HG02885 (cell line): Measurements from ENCODE around the gene MMP15.

Experiments
- ATAC-seq: cut with Tn5 transposase; IDR thresholded peaks from one replicate; pipeline ENCODE4 v1.9.1; 2021; ENCODE audit warnings: mild to moderate bottlenecking; ENCODE audit not compliant: unreplicated experiment, poor library complexity

Gene MMP15

DNA sequence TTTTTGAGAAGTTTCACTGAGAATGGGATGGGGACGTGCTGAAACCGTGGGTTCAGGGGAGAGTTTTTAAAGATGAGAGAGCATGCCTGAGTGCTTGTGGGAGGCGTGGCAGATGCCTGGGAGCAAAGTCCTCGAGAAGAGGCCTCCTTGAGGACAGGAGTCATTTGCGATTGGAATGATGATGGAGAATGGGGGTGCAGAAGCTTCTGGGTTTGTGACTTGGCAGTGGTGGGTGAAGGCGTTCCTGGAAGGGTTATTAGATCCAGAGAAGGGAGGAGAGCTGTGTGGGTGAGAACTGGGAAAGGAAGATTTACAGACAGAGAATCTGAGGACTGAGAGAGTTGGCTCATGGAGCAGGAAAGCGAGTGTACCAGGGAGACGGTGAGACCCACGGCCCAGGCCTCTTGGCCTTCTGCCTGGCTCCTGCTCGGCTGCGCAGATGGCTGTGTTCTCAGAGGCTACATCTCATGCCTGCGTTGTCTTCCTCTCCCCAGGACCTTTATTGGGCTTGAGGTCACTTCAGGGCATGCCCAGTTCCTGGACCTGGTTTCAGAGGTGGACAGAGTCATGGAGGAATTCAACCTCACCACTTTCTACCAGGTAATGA lies 8.6 kb upstream of the MMP15 start:
- no peak for ATAC-seq

- no peak for ATAC-seq
Measured at GRCh38 chr16:58018803-58019202, 6.8 kb upstream of the MMP15 start.

- ATAC-seq: no peak
Measured at GRCh38 chr16:58019866-58020538, 5.6 kb upstream of the MMP15 start.

- no peak for ATAC-seq
Measured at GRCh38 chr16:58020628-58021521, 4.7 kb upstream of the MMP15 start.

DNA sequence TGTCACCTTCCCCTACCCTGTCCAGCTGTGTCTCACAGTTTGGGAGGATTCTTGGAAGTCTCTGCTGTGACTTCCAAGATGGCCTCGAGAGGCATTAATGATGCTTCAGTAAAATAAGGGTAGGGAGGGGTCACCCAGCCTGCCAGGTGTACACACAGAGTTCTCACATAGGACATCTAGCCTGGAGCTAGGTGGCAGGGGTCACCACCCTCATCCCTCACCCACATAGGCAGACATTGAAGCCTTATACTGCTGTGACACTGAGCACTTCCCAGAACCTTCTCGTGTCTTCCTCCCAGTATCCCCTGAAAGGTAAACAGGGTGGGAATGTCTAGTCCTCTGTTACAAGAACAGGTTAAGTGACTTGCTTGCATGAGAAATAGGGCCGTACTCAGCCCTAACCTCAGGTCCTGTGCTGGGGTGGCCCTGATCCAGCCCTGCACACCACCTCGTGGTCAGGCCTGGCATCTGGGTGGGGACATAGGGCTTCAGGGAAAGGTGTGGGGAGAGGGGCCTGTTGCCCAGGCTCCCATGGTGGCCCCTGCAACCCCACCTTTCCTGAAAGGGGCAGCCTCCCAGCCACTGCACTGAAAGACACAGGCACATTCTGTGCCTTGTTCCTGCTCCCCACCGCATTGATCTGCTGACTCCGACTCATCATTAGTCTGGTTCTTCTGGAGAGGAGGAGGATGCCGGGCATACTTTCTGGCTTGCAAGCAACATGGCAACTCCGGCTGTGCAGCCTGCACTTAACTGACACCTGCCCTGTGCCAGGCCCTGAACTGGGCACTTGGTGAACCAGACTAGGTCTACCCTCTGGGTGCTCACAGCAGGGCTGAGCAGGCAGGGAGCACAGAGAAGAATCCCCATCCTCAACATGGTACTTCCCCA lies 3.6 kb upstream of the MMP15 start:
- no peak for ATAC-seq

GRCh38 chr16:58022601-58023371 lies 2.8 kb upstream of the MMP15 start:
- ATAC-seq: no peak

DNA sequence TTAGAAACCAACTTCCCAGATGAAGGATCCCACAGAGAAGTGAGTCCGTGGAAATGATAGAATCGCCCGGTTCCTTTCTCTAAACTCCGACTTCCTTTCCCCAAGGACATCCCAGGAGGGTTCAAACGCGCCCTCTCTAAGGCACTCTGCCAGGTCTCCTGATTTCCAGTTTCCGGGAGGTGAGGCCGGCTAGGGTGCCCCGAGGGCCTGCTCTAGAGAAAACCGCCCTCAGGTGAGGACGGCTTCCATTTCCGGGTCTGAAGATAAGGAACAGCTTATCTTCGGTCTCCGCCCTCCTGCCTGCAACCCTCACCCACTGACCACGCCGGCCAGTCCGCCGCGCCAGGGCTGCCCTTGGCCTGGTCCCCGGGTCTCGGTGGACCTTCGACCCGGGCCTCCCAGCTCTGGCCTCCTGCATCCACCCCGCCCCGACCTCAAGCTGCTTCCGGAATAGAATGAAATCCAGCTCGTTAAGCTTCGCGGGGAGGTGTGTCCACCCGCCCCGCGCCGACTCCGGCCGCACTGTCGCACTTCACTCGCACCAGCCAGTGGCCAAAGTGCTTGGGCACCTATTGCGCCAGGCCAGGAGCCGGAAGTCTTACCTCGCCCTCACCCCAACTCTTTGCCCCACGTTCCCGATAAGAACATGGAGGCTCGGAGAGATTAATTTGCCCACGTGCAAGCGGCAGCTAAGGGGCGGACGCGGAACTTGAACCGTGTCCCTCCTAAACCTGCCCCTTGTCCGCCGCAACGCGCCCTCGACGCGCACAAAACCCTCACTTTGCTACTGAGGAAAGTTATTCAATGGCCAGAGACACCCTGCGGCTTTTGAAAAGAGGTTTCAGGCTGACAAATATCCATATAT lies 836 bp upstream of the MMP15 start:
- no peak for ATAC-seq

DNA sequence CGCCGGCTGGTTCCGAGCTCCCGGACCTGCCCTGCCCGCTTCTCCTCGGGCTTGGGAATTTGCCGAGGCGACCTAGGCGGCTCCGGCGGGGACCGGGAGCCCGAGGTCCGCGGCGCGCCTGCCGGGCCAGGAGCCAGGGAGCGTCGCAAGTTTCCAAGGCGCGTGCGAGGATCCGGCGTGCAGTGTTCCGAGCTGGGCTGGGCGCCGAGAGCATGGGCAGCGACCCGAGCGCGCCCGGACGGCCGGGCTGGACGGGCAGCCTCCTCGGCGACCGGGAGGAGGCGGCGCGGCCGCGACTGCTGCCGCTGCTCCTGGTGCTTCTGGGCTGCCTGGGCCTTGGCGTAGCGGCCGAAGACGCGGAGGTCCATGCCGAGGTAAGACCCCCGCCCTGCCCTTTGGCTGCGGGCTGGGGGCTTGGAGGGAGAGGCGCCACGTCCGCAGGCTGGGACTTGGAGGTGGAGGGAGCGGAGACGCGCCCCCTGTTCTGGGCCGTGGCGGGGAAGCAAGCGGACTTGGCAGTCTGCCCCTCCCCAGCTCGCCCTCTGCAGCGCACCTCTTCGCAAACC lies 668 bp downstream of the MMP15 start:
- peak; percentile 19 for ATAC-seq

DNA sequence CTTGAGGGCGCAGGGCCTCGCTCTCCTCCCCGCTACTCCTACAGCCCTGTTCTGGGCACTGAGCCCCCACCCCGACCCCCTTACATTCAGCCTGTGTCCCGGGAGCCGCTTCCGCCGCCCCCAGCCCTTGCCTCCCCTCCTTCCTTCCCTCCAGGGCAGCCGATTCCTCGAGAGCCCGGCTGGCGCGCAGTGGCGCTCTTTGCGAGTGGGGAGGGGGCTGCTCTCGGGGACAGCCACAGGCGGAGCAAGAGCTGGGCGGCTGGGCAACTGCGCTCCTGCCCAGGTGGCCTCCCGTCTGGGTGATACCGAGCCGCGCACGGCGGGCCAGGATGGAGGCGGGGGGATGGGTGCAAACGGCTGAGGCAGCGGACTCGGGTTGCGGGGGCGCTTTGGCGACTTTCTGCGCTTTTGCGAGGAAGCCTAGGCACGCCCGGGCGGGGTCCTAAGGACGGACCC lies 1.2 kb downstream of the MMP15 start:
- ATAC-seq: no peak

DNA sequence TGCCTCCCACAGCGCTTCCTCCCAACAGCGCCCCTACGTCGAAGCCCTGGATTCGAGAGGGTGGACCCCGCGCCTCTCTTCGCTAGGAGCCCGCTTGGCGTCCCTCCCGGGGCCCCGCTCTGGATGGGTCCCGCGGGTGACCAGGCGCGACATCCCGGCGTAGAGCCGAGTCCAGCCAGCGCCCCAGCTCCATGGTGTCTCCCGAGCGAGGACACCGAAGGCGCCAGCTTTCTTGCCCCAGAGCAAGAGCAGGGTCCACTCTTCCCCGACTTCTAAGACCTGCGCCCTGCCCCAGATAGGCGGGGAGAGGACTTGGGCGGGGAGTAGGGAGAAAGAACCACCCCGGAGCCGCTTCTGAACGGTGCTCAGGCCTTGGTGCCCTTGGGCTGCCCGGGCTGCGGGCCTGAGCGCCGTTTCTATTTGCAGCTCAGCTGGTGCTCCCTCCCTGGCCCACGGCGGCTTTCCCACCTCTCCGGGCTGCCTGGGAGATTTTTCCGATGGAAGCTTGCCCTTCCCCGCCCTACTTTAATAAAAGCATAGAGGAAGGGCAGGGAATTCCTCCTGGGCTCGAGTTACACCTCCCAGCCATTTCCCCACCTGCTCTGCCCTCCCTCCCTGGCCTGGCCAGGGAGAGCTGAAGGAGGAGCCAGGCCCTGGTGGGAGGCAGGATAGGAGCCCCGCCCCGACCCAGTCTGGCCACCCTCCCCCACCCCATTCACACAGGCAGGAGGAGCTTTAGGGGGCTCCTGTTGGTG lies 1.8 kb downstream of the MMP15 start:
- ATAC-seq: no peak

- no peak for ATAC-seq
Measured at GRCh38 chr16:58027916-58028455, 2.4 kb downstream of the MMP15 start.

- no peak for ATAC-seq
Measured at GRCh38 chr16:58028541-58029070, 3.1 kb downstream of the MMP15 start.

DNA sequence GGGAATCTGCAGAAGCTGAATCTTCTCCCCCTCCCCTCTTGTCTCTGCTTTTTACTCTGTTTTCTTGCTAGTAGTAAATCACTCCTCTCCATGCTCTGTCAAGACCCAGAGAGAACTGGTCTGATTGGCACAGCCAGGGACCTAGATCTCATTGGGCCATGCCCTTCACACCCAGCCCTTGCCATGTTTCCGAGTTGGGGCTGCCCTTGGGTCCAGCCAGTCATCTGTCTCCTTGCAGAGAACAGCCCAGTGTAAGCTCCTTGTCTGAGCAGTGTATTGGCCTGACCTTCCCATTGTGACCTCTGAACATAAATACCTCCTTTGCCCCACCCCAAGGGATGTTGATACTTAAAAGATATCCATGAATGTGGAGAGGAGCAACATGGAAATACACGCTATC lies 3.9 kb downstream of the MMP15 start:
- ATAC-seq: no peak

DNA sequence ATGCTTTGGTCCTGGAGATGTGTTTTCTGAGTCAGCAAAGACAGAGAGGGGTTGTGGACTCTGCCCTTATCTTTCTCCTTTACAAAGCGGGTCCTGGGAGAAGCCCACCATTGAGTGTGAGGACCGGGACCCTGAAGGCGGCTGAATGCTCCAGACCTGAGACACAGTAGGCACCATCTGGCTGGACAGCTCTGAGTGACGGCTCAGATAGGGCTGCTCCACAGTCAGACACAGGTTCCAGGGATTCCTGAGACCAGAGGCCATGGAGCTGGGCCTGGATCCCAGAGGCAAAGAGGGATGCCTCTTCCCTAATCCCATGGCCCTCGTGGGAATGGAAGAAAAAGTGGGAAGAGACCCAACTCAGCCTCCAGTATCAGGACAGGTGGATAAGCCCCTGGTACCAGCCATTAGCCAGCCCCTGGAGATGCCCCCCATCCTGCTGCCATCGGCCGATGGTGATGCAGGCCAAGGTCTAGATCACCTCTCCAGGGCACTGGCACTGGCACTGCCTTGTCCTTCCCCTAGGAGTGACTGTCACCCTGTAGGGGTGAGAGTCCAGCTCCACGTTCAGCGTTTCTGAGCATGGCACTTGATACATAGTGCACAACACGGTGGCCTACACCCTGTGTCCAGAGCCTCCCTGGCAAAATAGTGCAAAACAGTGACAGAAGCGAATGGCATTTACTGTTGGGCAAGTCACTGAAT lies 4.7 kb downstream of the MMP15 start:
- no peak for ATAC-seq

DNA sequence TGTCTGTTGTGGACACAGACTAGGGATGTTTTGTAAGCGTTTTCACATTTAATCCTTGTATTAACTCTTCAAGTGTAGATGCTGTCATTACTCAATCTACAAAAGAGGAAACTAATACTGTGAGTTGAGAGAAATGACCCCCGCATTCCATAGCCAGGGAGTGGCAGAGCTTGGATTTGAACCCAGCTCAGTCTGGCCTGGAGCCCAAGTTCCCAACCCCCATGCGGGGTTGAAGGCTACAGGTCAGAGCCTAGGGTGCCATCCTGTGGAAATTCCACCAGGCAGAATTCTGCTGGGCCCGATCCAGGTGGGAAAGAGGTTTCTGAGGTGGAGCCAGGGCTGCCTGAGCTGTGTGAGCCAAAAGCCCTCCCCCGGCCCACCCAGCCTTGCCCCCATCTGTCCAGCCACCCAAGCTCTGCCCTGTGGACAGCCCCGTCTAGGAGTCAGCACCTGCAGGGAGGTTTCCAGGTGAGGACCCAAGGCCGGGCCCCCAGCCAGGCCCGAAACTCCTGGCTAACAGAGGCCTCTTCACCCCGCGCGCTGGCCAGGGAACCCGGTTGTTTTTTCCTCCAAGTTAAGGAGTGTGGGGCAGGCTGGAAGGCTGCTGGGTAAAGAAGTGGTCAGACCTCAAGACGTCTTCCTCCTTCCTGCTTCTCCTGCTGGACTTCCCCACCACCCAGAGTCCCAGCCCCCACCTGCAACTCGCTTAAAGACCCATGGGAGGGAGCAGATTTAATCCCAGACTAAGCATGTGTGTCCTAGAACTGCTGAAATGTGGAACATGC lies 5.7 kb downstream of the MMP15 start:
- ATAC-seq: no peak
